GM12878 (cell line): ENCODE data around the gene PCED1B. TPM values are rescaled to one million over a fixed set of nuclear protein-coding genes. Genes with fewer than 3 reads are reported as not detected.

Experiments
- BHLHE40 ChIP-seq, 2 experiments: fragments of 450-650 bp in 1 of 2; IDR thresholded peaks; 2 replicates each; pipeline ENCODE4 v1.6.1; 2011 to 2017; ENCODE audit warnings: low read depth in 2 of 2, borderline replicate concordance in 1 of 2, improper control_type of control experiment in 1 of 2, low read length in 1 of 2, mild to moderate bottlenecking in 1 of 2
- E4F1 ChIP-seq: fragments of 450-650 bp; IDR thresholded peaks from 2 replicates; pipeline ENCODE4 v1.6.1; 2018; ENCODE audit warnings: borderline replicate concordance, mild to moderate bottlenecking; ENCODE audit not compliant: partially characterized antibody
- KAT2A ChIP-seq: conservative IDR thresholded peaks from 2 replicates; pipeline ENCODE4 v1.6.1; 2011; ENCODE audit warnings: low read depth, low read length; ENCODE audit not compliant: control insufficient read depth
- NR2C1 ChIP-seq: fragments of 450-650 bp; IDR thresholded peaks from 2 replicates; pipeline ENCODE4 v1.6.1; 2017; ENCODE audit warnings: antibody characterized with exemption, mild to moderate bottlenecking, moderate library complexity
- RB1 ChIP-seq: fragments of 450-650 bp; formaldehyde crosslinking; IDR thresholded peaks from 2 replicates; pipeline ENCODE4 v1.6.1; 2017; ENCODE audit warnings: mild to moderate bottlenecking, borderline replicate concordance
- TARDBP ChIP-seq: IDR thresholded peaks from 2 replicates; pipeline ENCODE4 v1.6.1; 2016; ENCODE audit warnings: borderline replicate concordance
- ZBTB33 ChIP-seq: fragments of 450-650 bp; IDR thresholded peaks from 2 replicates; pipeline ENCODE4 v1.6.1; 2017; ENCODE audit warnings: mild to moderate bottlenecking
- polyA plus RNA-seq, 11 experiments: library from polyadenylated mRNA; depleted of rRNA in 4 of 11; unstranded in 6 of 11; stranded (reverse) in 5 of 11; fragments of >200 nt; fragmentation: Nextera tagmentation in 4 of 11; fragmentation: Illumina TruSeq in 1 of 11; extraction: Ambion mirVana in 4 of 11; extraction: Trizol in 1 of 11; gene quantifications; 1 replicate in 1 of 11; 2 replicates in 10 of 11; pipeline versions ENCODE4 v1.2.1 to v1.2.3, GENCODE V29; 2011 to 2016; ENCODE audit warnings: inconsistent platforms in 2 of 11, missing spikeins in 2 of 11, low read depth in 1 of 11
- total RNA-seq, 4 experiments: library from RNA; depleted of rRNA in 3 of 4; stranded (reverse); fragments of >200 nt in 3 of 4; fragmentation: Illumina TruSeq in 1 of 4; extraction: Trizol in 1 of 4; gene quantifications; 2 replicates each; pipeline versions ENCODE4 v1.2.1 to v1.2.3, GENCODE V29; 2013 to 2021

The PCED1B gene
- total and polyA plus RNA-seq, 10 of the 15 experiments (the other 5 are each of a cell fraction or from before 2014, with no cell fraction given), result 0.80 to 8.8 (median 3.0) TPM

- TF ChIP-seq E4F1, result no peak
- no peak for TF ChIP-seq TARDBP
- no peak for TF ChIP-seq ZBTB33
- no peak for TF ChIP-seq NR2C1
- no peak for TF ChIP-seq BHLHE40 (IDR thresholded peaks at IDR 0.05; ENCODE audit: borderline replicate concordance in 1 of 2, low read depth in 2 of 2, low read length in 1 of 2)
- no peak for TF ChIP-seq RB1
- TF ChIP-seq KAT2A, result no peak
- TF ChIP-seq, all 136 proteins: peak for 0
Observed at GRCh38 chr12:47272412-47273190, 193.2 kb downstream of the PCED1B start (continued).
